H9 (cell line): Measurements from ENCODE around the gene CLCN5. TPM values are rescaled to one million over a fixed set of nuclear protein-coding genes. Genes with fewer than 3 reads are reported as not detected.

Experiments
- DNase-seq: peaks from one replicate; pipeline ENCODE4 v3.0.0-alpha.2; 2017
- H2AFZ ChIP-seq: one replicate; pipeline ENCODE4 v1.6.1; 2013; ENCODE audit warnings: mild to moderate bottlenecking, low read length, control low read depth, moderate library complexity
- H2AK5ac ChIP-seq: 2 replicates; pipeline ENCODE4 v1.6.1; 2013; ENCODE audit warnings: low read length, control low read depth, mixed read lengths; ENCODE audit not compliant: insufficient read length
- H2BK120ac ChIP-seq: one replicate; pipeline ENCODE4 v1.6.1; 2013; ENCODE audit warnings: low read depth, mild to moderate bottlenecking, low read length, control low read depth, inconsistent platforms; ENCODE audit not compliant: poor library complexity, severe bottlenecking
- H2BK12ac ChIP-seq: 2 replicates; pipeline ENCODE4 v1.6.1; 2013; ENCODE audit warnings: low read length, control low read depth, mixed read lengths, low read depth; ENCODE audit not compliant: insufficient read length
- H2BK15ac ChIP-seq: 2 replicates; pipeline ENCODE4 v1.6.1; 2013; ENCODE audit warnings: low read depth, low read length, control low read depth
- H2BK20ac ChIP-seq: one replicate; pipeline ENCODE4 v1.6.1; 2013; ENCODE audit warnings: low read depth, mild to moderate bottlenecking, low read length, control low read depth, inconsistent platforms; ENCODE audit not compliant: poor library complexity, severe bottlenecking
- H2BK5ac ChIP-seq: 2 replicates; pipeline ENCODE4 v1.6.1; 2013; ENCODE audit warnings: low read length, control low read depth, mixed read lengths; ENCODE audit not compliant: insufficient read length
- H3K14ac ChIP-seq: 2 replicates; pipeline ENCODE4 v1.6.1; 2013; ENCODE audit warnings: low read length, control low read depth; ENCODE audit not compliant: insufficient read depth
- H3K18ac ChIP-seq: 2 replicates; pipeline ENCODE4 v1.6.1; 2013; ENCODE audit warnings: low read depth, mild to moderate bottlenecking, mixed read lengths, low read length, control low read depth; ENCODE audit not compliant: insufficient read length
- H3K23ac ChIP-seq: 2 replicates; pipeline ENCODE4 v1.6.1; 2013; ENCODE audit warnings: low read length, control low read depth, mixed read lengths, low read depth; ENCODE audit not compliant: insufficient read length
- H3K23me2 ChIP-seq: 2 replicates; pipeline ENCODE4 v1.6.1; 2013; ENCODE audit warnings: low read depth, mild to moderate bottlenecking, mixed read lengths, low read length, control low read depth; ENCODE audit not compliant: insufficient read length, poor library complexity, severe bottlenecking
- H3K27ac ChIP-seq: 2 replicates; pipeline ENCODE4 v1.5.1; 2013; ENCODE audit warnings: low read length, control low read depth, mixed read lengths, low read depth; ENCODE audit not compliant: insufficient read length
- H3K27me3 ChIP-seq: 2 replicates; pipeline ENCODE4 v1.6.1; 2013; ENCODE audit warnings: low read length, control low read depth, inconsistent platforms; ENCODE audit not compliant: insufficient read depth
- H3K4ac ChIP-seq: 2 replicates; pipeline ENCODE4 v1.6.1; 2013; ENCODE audit warnings: low read depth, mild to moderate bottlenecking, control low read depth, inconsistent platforms, low read length, moderate library complexity
- H3K4me1 ChIP-seq: 2 replicates; pipeline ENCODE4 v1.6.1; 2013; ENCODE audit warnings: low read length, control low read depth, inconsistent platforms; ENCODE audit not compliant: insufficient read depth
- H3K4me2 ChIP-seq: 2 replicates; pipeline ENCODE4 v1.6.1; 2013; ENCODE audit warnings: low read length, control low read depth, mixed read lengths; ENCODE audit not compliant: insufficient read length, insufficient read depth
- H3K56ac ChIP-seq: 2 replicates; pipeline ENCODE4 v1.6.1; 2013; ENCODE audit warnings: low read depth, mild to moderate bottlenecking, mixed read lengths, low read length, control low read depth; ENCODE audit not compliant: insufficient read length
- H3K79me1 ChIP-seq: 2 replicates; pipeline ENCODE4 v1.6.1; 2013; ENCODE audit warnings: low read depth, mild to moderate bottlenecking, moderate library complexity, low read length, control low read depth, inconsistent platforms; ENCODE audit not compliant: insufficient read depth, poor library complexity, severe bottlenecking
- H3K79me2 ChIP-seq: 2 replicates; pipeline ENCODE4 v1.6.1; 2013; ENCODE audit warnings: low read length, control low read depth, inconsistent platforms; ENCODE audit not compliant: insufficient read depth
- H3K9ac ChIP-seq: 2 replicates; pipeline ENCODE4 v1.6.1; 2013; ENCODE audit warnings: low read length, control low read depth, mixed read lengths; ENCODE audit not compliant: insufficient read length; ENCODE audit errors: extremely low read depth
- H3K9me3 ChIP-seq: one replicate; pipeline ENCODE4 v1.6.1; 2013; ENCODE audit warnings: low read depth, low read length, inconsistent platforms; ENCODE audit not compliant: control insufficient read depth
- H3T11ph ChIP-seq: one replicate; pipeline ENCODE4 v1.6.1; 2013; ENCODE audit warnings: mild to moderate bottlenecking, low read length, control low read depth, inconsistent platforms
- H4K20me1 ChIP-seq: one replicate; pipeline ENCODE4 v1.6.1; 2013; ENCODE audit not compliant: control insufficient read depth, insufficient read length, insufficient read depth
- H4K5ac ChIP-seq: 2 replicates; pipeline ENCODE4 v1.6.1; 2013; ENCODE audit warnings: low read depth, mild to moderate bottlenecking, mixed read lengths, low read length, control low read depth; ENCODE audit not compliant: insufficient read length
- H4K8ac ChIP-seq: replicated peaks from 2 replicates; pipeline ENCODE4 v1.6.1; 2013; ENCODE audit warnings: low read length, control low read depth, mixed read lengths, low read depth; ENCODE audit not compliant: insufficient read length
- H4K91ac ChIP-seq: 2 replicates; pipeline ENCODE4 v1.6.1; 2013; ENCODE audit warnings: low read depth, mild to moderate bottlenecking, moderate library complexity, mixed read lengths, low read length, control low read depth; ENCODE audit not compliant: insufficient read length
- H3K27ac Mint-ChIP-seq, 3 experiments: 2 replicates in 2 of 3; 3 replicates in 1 of 3; pipeline ENCODE4 v1.8.0; 2020 to 2021; ENCODE audit warnings: mixed read lengths in 3 of 3, mild to moderate bottlenecking in 1 of 3, moderate library complexity in 1 of 3
- H3K27me3 Mint-ChIP-seq: 2 replicates; pipeline ENCODE4 v1.8.0; 2021; ENCODE audit warnings: low read depth, mild to moderate bottlenecking, moderate library complexity, mixed read lengths
- H3K36me3 Mint-ChIP-seq, 3 experiments: 2 replicates in 2 of 3; 3 replicates in 1 of 3; pipeline ENCODE4 v1.8.0; 2020 to 2021; ENCODE audit warnings: low read depth in 3 of 3, mixed read lengths in 3 of 3; ENCODE audit not compliant: insufficient read depth in 1 of 3
- H3K4me1 Mint-ChIP-seq, 2 experiments: 2 replicates each; pipeline ENCODE4 v1.8.0; 2020; ENCODE audit warnings: mixed read lengths in 2 of 2
- H3K4me3 Mint-ChIP-seq, 2 experiments: 2 replicates in 1 of 2; 3 replicates in 1 of 2; pipeline ENCODE4 v1.8.0; 2020 to 2021; ENCODE audit warnings: mild to moderate bottlenecking in 2 of 2, mixed read lengths in 2 of 2, moderate library complexity in 1 of 2
- H3K9me3 Mint-ChIP-seq, 2 experiments: 2 replicates in 1 of 2; 3 replicates in 1 of 2; pipeline ENCODE4 v1.8.0; 2020; ENCODE audit warnings: mild to moderate bottlenecking in 2 of 2, mixed read lengths in 2 of 2, moderate library complexity in 1 of 2
- CTCF ChIP-seq: fragments of 200-600 bp; sonication (generic); conservative IDR thresholded peaks from 3 replicates; pipeline ENCODE4 v1.8.0; 2021; ENCODE audit warnings: antibody characterized with exemption, mild to moderate bottlenecking
- WGBS: extraction: QIAGEN DNeasy Blood & Tissue Kit; methylation state at CpG from one replicate; pipeline ENCODE4 v1.1.7; 2013; ENCODE audit warnings: missing lambda C conversion rate, low lambda C conversion rate, mixed read lengths; ENCODE audit not compliant: insufficient read length; ENCODE audit errors: extremely low coverage; 5-methylcytosine and 5-hydroxymethylcytosine counted together
- microRNA-seq: library from miRNA; unstranded; fragments of <30 nt; microRNA quantifications from one replicate; pipeline ENCODE4, GENCODE V29; 2020; ENCODE audit warnings: borderline microRNAs expressed
- total RNA-seq: library from RNA; stranded (reverse); gene quantifications from 2 replicates; pipeline ENCODE4 v1.2.1, GENCODE V29; 2021

The CLCN5 gene
- total RNA-seq, 1 experiment from 2014 or later: 5.9 TPM

GRCh38 chrX:50147972-50148371 lies 225.6 kb downstream of the CLCN5 start:
- H3K4me1 Mint-ChIP-seq: peaks cover 0 to 5% of the 10 kb centered on the region in 2 experiments; a peak in 1 of 4 replicates
- H3K27me3 Mint-ChIP-seq: no peaks in the 10 kb centered on the region
- H4K8ac ChIP-seq: no peak overlapping the region
- H3K4me2 ChIP-seq: no peak overlapping the region
- H3K27me3 ChIP-seq: no peaks in the 10 kb centered on the region
- H3K23me2 ChIP-seq: no peaks in the 10 kb centered on the region
- H2BK120ac ChIP-seq: no peak overlapping the region
- H3K4ac ChIP-seq: no peak overlapping the region
- H3K79me1 ChIP-seq: no peaks in the 10 kb centered on the region
- H4K5ac ChIP-seq: no peak overlapping the region
- no CpG with 5 or more reads among the region's 7 CpGs for WGBS
- no peak overlapping the region for H2BK5ac ChIP-seq
- H4K20me1 ChIP-seq: no peaks in the 10 kb centered on the region
- no peak overlapping the region for H3K14ac ChIP-seq
- no peaks in the 10 kb centered on the region for H3K79me2 ChIP-seq
- no peak overlapping the region for H3K27ac ChIP-seq
- H4K91ac ChIP-seq: no peak overlapping the region
- H3K36me3 Mint-ChIP-seq: no peaks in the 10 kb centered on the region; a peak in 2 of 7 replicates
- H3K4me1 ChIP-seq: no peaks in the 10 kb centered on the region
- H3K23ac ChIP-seq: no peak overlapping the region
- H2AK5ac ChIP-seq: no peak overlapping the region
- H3K27ac Mint-ChIP-seq: no peak overlapping the region
- no peak for DNase-seq
- no peak overlapping the region for H2BK20ac ChIP-seq
- H3K4me3 Mint-ChIP-seq: no peak overlapping the region
- H3K18ac ChIP-seq: no peak overlapping the region
- no peak overlapping the region for H2BK15ac ChIP-seq
- H2BK12ac ChIP-seq: no peak overlapping the region
- H3K56ac ChIP-seq: no peak overlapping the region
- H3K9me3 ChIP-seq: no peaks in the 10 kb centered on the region
- H3T11ph ChIP-seq: no peak overlapping the region
- no peak for TF ChIP-seq CTCF
- peaks cover 44 to 53% of the 10 kb centered on the region in 2 experiments for H3K9me3 Mint-ChIP-seq
- H3K9ac ChIP-seq: no peak overlapping the region
- H2AFZ ChIP-seq: no peak overlapping the region

Small RNA genes lying within 50 kb of the gene (microRNA-seq; reads per million reads assigned to microRNA genes)
- 28.4 reads per million, percentile 59 among the genes with 10 or more reads in this experiment for gene MIR188
- gene MIR362: 29.8 reads per million, percentile 60 among the genes with 10 or more reads in this experiment
- 1.5 reads per million, percentile 13 among the genes with 10 or more reads in this experiment for gene MIR500A
- gene MIR500B: not detected
- gene MIR501: 12.2 reads per million, percentile 49 among the genes with 10 or more reads in this experiment
- 7.0 reads per million, percentile 41 among the genes with 10 or more reads in this experiment for gene MIR502
- 69.2 reads per million, percentile 69 among the genes with 10 or more reads in this experiment for gene MIR532
- 18.1 reads per million, percentile 53 among the genes with 10 or more reads in this experiment for gene MIR660

Other genes starting within 250 kb of the CLCN5 start
- gene PAGE1, start 226.6 kb upstream of the CLCN5 start, total RNA-seq: not detected in 2 replicates
- gene PAGE4, start 93.3 kb upstream of the CLCN5 start, total RNA-seq: 0.57 TPM in 1 of 2 replicates, not detected in the other
- gene USP27X, start 43.1 kb upstream of the CLCN5 start, total RNA-seq: 5.7 and 6.3 TPM in 2 replicates